Measurements from ENCODE around the gene BCL2L12.
A peak's percentile ranks its signal among the peaks of the same experiment; 100 is the strongest.

BCL2L12 gene

DNA sequence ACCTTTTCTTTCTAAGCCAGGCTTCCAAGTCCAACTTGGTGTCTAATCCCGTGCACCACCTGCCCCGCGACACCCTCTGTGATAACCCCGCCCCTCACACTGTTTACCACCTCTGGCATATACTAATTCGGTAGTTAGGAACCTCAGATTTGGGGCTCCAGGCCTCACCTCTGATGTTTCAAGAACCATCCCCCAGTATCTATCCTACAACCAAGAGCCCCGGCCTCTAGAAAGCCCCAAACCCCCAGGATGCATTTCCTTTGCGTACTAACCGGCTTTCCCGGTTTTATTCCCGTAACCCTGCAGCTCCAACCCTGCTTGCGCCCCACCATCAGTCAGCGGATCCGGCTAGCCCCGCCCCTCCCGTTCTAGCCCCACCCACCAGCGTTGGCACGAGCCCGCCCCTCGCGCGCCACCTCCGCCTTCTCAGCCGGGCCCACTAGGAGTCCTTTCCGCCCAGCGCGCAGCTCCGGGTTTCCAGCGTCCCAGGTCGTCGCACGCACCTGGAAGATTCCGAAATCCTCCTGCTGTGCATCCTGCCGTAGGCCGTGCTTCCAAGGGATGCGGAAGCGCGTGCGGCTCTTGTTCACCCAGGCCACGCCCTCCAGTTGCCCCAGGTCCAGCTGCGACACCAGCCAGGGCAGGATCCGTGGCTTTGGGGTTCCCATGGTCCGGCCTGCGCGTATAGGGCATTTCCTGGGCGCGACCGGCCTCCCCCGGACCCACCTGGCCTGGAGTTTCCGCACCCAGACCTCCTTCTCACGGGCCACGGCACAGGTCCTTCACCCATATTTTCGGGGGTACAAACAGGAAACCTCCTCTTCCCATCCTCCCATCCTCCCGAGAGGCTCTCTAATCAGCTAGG is 1.3 kb upstream of the BCL2L12 start:
- no peak for DNase-seq

DNA sequence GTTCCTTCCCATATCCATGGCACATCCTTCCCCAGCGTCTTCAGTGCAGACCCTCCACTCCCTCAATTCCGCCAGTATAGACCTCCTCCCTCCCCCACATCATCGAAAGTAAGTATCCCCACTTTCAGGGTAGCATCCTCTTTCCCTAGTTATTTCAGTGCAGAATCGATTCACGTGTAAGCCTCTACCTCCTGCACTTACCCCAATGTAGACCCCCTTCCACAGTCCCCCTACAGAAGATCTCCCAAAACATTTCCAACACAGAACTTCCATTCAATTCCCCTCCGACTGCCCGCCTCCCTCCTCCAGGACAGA is 740 bp upstream of the BCL2L12 start:
- no peak for DNase-seq

DNA sequence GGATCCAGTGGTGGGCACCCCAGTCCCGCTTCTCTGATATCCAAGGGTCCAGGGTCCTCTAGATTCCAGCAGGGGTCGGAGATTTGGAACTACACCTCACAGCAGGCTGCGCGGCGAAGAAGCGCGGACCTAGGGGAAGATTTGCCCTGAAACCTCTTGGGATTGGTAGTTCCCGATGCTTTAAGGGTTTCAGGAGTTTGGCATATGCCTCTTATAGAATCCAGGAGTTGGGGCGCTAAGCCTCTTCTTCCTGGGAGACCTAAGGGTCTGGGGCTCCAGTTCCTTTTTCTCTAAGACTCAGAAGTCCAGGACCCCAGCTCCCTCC is 349 bp downstream of the BCL2L12 start:
- no peak for DNase-seq

DNA sequence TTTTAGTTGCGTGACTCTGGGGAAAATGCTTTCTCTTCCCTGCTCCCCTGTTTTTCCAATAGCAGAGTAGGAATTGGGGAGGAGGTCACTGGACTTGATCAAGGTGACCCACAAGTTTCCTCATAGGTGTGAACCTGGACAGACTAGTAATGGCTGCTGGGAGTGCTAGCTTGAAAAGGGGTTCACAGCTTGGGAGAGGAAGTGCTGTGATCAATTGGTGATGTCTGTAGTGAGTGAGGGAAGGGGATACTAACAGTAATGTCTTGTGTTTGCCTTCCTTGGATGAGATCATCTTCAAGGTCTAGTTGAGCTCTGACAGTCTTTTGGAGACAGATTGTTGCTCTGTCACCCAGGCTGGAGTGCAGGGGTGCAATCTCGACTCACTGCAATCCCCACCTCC is 1.7 kb downstream of the BCL2L12 start:
- DNase-seq = no peak

DNA sequence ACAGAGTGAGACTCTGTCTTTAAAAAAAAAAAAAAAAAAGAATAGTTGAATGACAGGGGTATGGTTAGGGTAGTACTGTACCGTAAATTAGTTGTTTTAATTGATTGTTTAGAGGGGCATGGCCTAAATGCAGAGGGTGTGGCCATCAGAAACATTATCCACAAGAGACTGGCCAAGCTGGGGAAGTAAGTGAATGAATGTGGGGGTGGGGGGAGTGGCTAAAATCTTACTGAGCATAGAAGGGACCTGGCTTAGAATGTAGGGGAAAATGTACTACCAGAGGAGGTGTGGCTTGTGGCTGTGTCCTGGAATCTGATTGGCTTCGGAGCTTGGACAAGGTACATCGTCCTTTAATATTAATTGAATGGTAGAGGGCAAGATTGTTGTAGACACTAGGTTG is 3.8 kb downstream of the BCL2L12 start:
- no peak for DNase-seq

DNA sequence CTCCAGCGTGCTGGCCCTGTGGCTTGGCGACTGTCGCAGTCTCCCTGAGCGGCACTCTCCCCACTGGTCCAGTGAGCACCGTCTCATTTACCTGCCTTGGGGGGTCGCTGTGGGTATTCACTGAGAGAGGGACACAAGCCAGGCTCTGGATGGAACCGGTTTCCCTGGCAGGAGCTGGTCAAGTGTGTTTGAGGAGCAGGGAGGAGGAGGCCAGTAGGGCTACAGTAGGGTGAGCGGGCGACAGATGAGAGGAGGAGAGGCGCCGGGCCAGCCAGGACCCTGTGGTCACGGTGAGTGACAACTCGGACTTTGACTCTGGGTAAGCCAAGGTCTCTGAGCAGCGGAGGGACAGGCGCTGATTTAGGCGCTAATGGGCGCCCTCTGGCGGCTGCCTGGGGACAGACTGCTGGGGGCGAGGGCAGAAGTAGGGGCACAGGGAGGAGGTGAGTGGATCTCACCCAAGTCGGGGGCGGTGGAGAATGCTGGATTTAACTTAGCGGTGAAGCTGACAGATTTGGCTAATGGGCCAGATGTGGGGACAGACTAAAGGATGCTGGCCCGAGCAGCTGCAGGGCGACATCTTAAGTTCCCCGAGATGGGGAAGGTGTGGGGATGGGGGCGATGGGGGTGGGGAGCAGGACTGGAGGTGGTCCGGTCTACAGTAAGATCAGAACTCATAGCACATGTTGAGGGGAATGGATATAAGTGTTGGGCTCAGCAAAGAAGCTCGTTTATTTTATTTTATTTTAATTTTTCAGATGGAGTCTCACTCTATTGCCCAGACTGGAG is 6.6 kb downstream of the BCL2L12 start:
- no peak for DNase-seq

DNA sequence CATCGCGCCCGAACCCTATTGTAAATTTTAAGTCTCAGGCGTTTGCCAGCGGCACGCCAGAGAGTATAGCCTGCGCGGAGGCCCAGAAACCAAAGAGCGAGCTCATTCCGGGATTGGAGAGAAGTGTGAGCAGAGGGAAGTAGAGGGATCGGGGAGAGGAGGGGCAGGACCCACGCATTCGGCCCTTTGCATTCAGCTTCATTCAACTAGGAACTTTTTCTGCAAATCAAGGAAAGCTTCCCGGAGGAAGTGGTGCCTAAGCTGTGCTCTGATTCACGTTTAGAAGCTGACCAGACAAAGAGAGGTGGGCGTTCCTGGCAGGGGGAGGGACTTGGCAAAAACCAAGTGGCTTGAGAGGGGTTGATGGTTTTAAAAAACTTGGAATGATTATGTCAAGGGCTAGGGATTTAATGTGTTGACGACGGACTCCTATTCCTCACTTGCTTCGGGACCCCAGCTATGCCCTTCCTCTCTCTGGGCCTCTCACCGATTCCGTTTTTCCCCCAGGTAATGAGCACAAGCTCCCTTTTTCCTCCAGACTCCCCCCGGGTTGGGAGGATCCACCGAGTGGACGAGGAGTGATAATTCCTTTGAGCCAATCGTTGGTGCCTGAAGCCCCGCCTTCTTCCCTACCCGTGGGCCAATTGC is 10.5 kb downstream of the BCL2L12 start:
- DNase-seq = peak; percentile 70

DNA sequence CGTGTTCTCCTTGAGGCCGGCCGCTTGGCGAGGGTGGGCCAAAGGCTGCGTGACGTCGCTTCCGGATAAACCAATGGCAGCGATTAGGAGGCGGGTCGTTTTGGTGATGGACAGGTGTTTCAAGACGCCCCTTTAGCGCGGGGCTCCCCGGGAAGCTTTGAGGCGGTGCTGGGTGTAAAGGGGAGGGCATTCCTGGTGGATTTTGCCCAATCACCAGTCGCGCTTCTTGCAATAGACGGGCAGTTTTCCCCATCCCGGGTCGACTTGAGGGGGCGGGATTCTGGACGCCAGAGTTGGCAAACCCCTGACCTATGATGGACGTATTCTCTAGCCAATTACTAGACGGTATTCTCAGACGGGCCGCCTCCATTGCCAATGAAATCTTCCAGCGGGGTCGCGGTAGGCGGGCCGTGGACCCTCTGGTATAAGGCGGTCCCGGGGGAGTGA is 11.1 kb downstream of the BCL2L12 start:
- peak; percentile 98 for DNase-seq

DNA sequence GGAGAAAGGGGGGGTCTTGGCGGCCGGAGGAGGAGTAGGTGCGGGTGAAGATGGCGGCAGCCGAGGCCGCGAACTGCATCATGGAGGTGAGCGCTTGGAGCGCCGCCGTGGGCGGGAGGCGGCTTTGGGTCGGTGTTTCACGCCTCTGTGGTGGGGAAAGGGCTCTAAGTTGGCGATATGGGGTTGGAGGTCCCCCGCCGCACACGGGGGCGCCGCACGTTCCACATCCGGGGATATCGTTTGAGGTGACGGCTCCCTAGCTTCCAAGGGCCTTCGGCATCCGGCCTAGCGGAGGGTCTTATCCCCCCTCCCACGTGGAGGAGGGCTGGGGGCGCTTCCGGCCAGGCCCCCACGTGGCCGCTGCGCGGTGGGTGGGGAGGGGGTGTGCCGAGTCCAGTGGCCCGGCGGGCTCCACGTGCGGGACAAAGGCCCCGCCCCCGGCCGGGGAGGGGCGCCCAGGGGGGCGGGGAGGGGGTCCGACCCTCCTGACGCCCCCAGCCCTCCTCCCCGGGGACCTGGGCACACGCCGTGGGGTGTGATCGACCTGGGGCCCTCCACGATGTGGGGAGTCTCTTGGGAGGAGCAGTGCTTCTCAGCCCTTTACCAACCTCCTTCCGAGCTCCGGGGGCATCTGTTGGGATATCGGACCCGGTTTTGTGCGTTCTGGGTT is 11.6 kb downstream of the BCL2L12 start, which contains the start of gene PRMT1:
PRMT1 (plus strand) TSS at position 41 of the 670 bp plus-strand sequence; CDS start at position 51, 10 bp downstream.
- no peak for DNase-seq

DNA sequence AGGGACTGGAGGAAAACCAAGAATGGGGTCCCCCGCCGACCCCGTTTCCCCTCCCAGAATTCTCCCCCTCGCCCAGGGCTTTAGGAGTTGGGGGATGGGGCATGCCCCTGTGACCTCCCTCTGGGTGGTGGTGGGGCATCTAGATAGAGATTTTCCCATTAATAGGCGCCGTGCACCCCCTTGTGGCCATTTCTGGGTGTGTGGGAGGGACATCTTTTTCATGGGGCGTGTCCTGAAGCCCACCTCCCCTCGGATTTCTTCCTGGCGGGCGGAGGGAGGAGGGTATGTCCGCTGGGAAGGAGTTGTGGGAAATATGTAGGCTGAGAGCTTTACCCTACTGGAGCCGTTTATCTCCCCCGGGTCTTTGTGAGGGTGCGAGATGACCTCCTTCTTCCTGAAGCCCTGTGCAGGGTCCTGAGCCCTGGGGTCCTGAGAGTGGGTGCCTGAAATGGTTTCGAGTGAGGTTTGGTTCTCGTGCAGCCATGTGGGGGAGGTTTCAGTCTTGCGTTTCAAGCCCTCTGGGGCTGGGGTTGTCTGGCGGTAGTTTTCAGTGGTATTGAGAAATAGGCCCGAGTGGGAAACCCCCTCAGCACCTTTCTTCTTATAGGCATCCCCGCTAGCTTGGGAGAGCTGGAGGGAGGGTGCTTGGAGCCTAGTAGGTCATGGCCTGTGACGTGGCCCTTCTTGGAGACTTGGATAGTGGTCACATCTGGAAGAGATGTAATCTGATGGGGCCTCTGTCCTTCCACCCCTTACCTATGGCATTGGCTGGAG is 12.4 kb downstream of the BCL2L12 start:
- DNase-seq = peak; percentile 13

DNA sequence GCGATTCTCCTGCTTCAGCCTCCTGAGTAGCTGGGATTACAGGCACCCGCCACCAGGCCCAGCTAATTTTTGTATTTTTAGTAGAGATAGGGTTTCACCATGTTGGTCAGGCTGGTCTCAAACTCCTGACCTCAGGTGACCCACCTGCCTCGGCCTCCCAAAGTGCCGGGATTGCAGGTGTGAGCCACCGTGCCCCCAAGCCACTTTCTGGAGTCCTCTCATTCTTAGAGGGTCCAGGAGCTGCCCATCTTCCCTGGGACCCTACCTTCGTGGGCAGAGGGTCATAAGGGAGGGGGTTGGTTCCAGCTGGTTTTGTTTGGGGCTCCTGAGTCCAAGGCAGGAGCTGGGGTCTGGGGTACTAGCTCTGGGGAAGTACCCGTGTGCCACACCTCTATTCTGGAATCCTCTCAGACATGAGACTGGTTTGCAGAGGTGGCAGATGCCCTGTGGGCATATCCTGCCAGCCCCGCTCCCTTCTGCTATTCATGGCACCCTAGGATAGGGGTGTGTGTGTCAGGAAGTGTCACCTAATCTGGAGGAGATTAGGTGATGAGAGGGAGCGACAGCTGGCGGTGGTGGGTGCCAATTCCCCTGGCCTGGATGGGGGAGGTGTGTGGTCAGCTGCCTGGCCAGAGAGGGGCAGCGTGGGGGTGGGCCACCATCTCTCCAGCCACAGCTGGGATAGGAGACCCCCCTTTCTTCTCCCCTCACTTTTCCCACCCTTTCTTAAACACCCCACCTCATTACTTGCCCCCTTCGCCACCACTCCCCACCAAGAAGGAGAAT is 13.4 kb downstream of the BCL2L12 start:
- DNase-seq = no peak

DNA sequence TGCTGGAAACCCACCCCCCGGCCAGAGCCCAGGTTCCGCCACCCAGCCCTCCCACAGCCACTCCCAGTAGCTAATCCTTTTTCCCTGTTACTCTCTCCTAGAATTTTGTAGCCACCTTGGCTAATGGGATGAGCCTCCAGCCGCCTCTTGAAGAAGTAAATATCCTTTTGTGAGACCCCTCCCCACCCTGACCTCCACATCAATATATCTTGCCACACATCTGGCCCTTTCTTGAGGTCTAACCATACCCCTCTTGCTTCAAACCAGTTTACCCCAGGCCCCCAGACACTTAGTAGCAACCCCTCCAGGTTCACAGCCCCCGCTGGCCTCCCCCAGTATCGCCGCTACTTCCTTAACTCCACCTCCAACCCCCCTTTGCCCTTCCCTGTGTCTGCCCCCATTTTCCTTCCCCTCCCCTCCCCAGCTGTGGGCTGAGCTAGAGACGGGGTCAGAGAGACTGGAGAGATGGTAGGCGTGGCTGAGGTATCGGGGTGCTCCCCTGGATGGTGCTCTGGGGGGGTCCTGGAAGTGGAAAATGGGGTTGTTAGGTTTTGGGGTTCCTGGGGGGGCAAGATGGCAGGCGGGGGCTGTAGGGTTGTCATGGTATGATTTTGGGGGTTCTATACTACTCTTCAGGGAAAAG is 14.2 kb downstream of the BCL2L12 start:
- DNase-seq = no peak

DNA sequence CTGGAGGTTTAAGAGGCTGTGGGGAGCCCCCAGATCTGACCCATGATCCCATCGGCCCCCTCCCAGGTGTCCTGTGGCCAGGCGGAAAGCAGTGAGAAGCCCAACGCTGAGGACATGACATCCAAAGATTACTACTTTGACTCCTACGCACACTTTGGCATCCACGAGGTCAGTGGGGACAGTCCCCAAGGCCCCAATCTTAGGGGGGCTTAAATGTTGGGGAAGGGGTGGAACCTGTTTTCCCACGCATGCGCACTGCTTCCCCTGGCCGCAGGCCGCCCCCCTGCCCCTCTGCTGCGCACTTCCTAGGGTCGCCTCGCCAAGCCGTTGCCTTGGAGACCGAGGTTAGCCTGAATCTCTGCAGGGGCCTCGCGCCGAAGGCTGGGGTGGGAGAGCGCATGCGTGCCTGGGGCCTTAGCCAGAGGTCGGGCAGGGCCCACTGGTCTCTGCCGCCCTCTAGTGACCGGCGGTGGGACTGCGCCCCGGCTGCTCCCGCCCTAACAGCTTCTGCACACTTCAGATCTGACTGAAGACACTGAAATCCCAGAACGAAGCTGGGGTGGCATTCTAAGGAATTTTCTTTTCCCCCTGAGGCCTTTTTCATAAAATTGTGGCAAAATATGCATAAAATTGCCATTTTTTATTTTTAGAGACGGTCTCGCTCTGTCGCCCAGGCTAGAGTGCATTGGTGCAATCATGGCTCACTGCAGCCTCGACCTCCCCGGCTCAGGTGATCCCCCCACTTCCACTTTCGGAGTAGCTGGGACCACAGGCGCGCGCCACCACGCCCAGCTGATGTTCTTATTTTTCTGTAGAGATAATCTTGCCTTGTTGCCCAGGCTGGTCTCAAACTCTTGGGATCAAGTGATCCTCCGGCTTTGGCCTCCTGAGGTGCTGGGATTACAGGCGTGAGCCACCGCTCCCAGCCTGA is 15.0 kb downstream of the BCL2L12 start:
- peak; percentile 58 for DNase-seq

DNA sequence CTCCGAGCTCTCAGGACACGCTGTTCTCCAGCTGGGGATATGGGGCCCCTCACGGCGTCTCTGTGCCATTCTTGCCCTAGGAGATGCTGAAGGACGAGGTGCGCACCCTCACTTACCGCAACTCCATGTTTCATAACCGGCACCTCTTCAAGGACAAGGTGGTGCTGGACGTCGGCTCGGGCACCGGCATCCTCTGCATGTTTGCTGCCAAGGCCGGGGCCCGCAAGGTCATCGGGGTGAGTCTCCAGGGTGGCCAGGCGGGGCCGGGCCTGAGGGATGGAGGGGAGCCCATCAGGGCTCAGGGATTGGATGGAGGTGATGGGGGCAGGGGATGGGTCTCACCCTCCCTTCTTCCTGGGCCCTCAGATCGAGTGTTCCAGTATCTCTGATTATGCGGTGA is 16.1 kb downstream of the BCL2L12 start:
- DNase-seq = no peak

DNA sequence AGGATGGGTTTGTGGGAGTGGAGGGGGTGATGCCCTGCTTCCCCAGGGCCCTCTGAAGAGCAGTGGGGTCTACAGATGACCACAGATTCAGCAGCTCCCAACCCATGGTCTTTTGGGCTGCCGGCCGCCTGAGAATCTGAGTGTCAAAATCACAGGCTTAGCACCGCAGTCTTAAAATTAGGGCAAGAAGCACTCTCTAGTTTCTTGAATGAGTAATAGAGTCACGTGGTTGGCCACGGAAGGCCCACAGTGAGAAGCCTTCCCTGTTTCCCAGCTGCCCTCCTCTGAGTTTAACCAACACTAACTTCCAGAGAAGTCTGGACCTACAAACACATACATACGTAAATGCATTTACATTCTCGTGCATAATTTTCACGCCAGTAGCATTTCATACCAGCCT is 16.5 kb downstream of the BCL2L12 start:
- DNase-seq = no peak

DNA sequence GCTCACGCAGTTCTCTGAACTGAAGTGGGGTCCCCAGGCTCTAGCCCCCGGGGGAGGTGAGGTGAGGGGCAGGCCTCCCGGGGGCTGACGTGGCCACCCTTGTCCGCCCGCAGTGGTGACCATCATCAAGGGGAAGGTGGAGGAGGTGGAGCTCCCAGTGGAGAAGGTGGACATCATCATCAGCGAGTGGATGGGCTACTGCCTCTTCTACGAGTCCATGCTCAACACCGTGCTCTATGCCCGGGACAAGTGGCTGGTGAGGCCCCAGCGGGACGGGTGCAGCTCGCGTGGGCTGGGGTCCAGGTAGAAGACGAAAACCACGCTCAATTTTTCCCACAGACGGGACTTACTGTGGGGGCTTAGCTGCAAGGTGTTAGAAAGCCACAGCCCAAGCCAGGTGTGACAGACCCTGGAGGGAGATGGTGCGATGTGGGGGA is 18.1 kb downstream of the BCL2L12 start:
- no peak for DNase-seq

DNA sequence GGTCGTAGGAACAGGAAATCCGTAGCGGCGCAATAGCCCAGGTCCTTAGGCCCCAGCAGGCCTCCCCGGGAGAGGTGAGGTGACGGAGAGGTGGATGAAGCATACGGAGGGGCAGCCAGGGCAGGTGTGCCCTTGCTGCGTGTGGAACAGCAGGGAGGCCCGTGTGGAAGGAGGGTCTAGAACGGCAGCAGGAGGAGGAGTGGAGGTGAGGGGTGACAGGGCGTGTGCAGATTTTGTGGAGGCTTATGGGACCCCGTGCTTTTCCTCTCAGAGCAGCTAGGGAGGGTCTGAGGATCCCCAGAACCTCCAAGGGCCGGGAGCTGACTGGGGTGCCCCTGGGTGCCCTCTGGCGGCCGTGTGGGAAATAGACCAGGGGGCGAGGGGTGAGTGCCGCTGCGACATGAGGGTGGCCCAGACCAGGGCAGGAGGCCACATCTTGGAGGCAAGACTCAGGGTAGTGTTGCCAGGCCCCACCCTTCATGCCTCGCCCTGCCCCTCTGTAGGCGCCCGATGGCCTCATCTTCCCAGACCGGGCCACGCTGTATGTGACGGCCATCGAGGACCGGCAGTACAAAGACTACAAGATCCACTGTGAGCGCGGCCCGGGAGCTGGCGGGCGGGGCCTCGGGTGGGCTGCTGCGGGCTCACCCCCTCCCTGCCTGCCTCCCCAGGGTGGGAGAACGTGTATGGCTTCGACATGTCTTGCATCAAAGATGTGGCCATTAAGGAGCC is 18.7 kb downstream of the BCL2L12 start:
- DNase-seq = no peak

DNA sequence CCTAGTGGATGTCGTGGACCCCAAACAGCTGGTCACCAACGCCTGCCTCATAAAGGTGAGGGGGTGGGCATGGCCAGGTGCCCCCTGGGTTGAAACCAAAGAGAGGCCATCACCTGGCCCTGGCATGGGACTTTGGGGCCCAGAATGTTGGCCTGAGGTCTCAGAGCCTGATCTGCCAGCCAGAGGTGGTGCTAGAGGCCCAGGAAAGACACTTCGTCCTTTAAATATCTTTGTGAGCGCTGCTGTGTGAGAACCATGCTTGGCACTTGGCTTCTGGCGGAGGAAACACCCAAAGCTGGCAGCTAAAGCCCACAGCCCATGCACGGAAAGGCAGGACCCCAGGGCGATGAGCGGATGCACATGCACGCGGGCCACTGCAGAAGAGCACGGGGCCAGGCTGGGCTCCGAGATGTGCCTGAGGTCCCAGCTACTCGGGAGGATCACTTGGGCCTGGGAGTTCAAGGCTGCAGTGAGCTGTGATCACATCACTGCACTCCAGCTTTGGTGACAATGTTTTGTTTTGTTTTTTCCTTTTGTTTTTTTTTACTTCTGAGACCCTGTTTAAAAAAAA is 19.3 kb downstream of the BCL2L12 start:
- no peak for DNase-seq

DNA sequence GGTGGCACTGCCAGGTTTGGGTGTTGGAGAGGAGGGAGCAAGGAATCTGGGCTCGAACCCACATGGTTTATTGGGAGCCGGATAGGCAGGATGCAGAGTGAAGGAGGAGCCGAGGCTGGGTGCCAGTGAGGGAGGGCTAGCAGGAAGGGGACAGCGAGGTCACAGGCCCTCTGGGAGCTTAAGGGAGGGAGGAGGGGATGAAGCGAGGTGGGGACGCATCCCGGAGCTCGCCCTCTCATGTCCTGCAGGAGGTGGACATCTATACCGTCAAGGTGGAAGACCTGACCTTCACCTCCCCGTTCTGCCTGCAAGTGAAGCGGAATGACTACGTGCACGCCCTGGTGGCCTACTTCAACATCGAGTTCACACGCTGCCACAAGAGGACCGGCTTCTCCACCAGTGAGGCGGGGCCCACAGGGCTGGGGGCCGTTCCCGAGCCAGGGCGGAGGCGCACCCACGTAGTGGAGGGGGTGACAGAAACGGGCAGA is 20.2 kb downstream of the BCL2L12 start:
- DNase-seq = no peak

Measured in GF-D8 (cell line).